ENCODE results near the gene TBX21. TPM values are rescaled to one million over a fixed set of nuclear protein-coding genes. Genes with fewer than 3 reads are reported as not detected.

The TBX21 gene
- total RNA-seq, 1 donor from 2014 or later: not detected

DNA sequence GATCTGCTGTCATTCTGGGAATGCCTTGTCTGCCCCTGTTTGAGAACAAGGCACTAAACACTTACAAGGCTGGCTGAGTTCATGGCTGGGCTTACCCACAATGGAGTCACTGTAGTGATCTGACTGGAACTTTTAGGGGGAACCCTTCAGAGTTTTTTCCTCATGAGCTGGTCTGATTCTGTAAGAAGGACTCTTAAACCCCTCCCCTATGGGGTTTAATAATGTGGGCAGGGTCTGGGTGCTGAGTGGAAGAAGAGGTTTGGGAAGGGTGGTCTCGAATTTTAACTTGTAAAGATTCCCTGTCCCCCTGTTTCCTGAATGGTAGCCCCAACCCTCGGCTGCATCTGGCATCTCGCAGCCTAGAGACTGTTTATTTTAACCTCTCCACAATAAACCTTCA lies 58.0 kb downstream of the TBX21 start:
- DNase-seq (ENCODE audit: low read depth, low spot score): no peak
- Mint-ChIP-seq H3K27ac (ENCODE audit: unreplicated experiment) (no peak overlapping the region), H3K9me3 (no peaks in the 10 kb centered on the region), H3K27me3 (ENCODE audit: low read depth) (peaks cover 99% of the 10 kb centered on the region), H3K36me3 (ENCODE audit: low read depth) (no peaks in the 10 kb centered on the region), H3K4me1 (peaks cover 14% of the 10 kb centered on the region), H3K4me3 (peak overlapping the region; percentile 8)
- TF ChIP-seq, protein P1, sequence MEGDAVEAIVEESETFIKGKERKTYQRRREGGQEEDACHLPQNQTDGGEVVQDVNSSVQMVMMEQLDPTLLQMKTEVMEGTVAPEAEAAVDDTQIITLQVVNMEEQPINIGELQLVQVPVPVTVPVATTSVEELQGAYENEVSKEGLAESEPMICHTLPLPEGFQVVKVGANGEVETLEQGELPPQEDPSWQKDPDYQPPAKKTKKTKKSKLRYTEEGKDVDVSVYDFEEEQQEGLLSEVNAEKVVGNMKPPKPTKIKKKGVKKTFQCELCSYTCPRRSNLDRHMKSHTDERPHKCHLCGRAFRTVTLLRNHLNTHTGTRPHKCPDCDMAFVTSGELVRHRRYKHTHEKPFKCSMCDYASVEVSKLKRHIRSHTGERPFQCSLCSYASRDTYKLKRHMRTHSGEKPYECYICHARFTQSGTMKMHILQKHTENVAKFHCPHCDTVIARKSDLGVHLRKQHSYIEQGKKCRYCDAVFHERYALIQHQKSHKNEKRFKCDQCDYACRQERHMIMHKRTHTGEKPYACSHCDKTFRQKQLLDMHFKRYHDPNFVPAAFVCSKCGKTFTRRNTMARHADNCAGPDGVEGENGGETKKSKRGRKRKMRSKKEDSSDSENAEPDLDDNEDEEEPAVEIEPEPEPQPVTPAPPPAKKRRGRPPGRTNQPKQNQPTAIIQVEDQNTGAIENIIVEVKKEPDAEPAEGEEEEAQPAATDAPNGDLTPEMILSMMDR (conservative IDR thresholded peaks at IDR 0.05): no peak

GRCh38 chr17:47792457-47792856 lies 59.4 kb downstream of the TBX21 start:
- Mint-ChIP-seq H3K27me3 (ENCODE audit: low read depth) (peaks cover 97% of the 10 kb centered on the region), H3K4me3 (no peak overlapping the region), H3K27ac (ENCODE audit: unreplicated experiment) (no peak overlapping the region), H3K36me3 (ENCODE audit: low read depth) (no peaks in the 10 kb centered on the region), H3K9me3 (no peaks in the 10 kb centered on the region), H3K4me1 (peaks cover 14% of the 10 kb centered on the region)
- DNase-seq (ENCODE audit: low read depth, low spot score): no peak
- TF ChIP-seq, protein P1 (conservative IDR thresholded peaks at IDR 0.05): no peak

DNA sequence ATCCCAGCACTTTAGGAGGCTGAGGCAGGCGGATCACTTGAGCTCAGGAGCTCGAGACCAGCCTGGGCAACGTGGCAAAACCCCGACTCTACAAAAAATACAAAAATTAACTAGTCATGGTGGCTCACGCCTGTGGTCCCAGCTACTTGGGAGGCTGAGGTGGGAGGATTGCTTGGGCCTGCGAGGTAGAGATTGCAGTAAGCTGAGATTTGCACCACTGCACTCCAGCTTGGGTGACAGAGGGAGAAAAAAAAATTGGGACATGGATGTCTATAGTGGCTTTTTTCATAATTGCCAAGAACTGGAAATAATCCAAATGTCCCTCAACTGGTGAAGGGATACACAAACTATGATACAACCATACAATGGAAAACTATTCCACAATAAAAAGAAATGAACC lies 59.9 kb downstream of the TBX21 start:
- peaks cover 14% of the 10 kb centered on the region for H3K4me1 Mint-ChIP-seq
- H3K36me3 Mint-ChIP-seq (ENCODE audit: low read depth): no peaks in the 10 kb centered on the region
- no peaks in the 10 kb centered on the region for H3K9me3 Mint-ChIP-seq
- no peak overlapping the region for H3K4me3 Mint-ChIP-seq
- H3K27me3 Mint-ChIP-seq (ENCODE audit: low read depth): peaks cover 97% of the 10 kb centered on the region
- TF ChIP-seq, protein P1 (conservative IDR thresholded peaks at IDR 0.05): no peak
- no peak overlapping the region for H3K27ac Mint-ChIP-seq (ENCODE audit: unreplicated experiment)
- no peak for DNase-seq (ENCODE audit: low read depth, low spot score)

Other genes with a start within 250 kb of the TBX21 start
- gene NPEPPS, start 202.1 kb upstream of the TBX21 start, total RNA-seq: 136 and 138 TPM in 2 replicates
- gene KPNB1, start 83.3 kb upstream of the TBX21 start, total RNA-seq: 642 and 671 TPM in 2 replicates
- 18.3 and 22.1 TPM in 2 replicates for gene TBKBP1, start 39.1 kb upstream of the TBX21 start, total RNA-seq
- 14.3 and 14.6 TPM in 2 replicates for gene OSBPL7, start 88.6 kb downstream of the TBX21 start, total RNA-seq
- gene MRPL10, start 98.3 kb downstream of the TBX21 start, total RNA-seq: 50.0 and 55.3 TPM in 2 replicates
- 0.84 and 1.4 TPM in 2 replicates for gene LRRC46, start 98.4 kb downstream of the TBX21 start, total RNA-seq
- gene SCRN2, start 108.0 kb downstream of the TBX21 start, total RNA-seq: 32.7 and 37.8 TPM in 2 replicates
- 0.16 and 0.25 TPM in 2 replicates for gene SP6, start 117.9 kb downstream of the TBX21 start, total RNA-seq
- 22.4 and 23.2 TPM in 2 replicates for gene SP2, start 163.0 kb downstream of the TBX21 start, total RNA-seq
- gene PNPO, start 208.3 kb downstream of the TBX21 start, total RNA-seq: 7.1 and 7.5 TPM in 2 replicates
- not detected in 2 replicates for gene PRR15L, start 224.6 kb downstream of the TBX21 start, total RNA-seq
- gene CDK5RAP3, start 237.9 kb downstream of the TBX21 start, total RNA-seq: 285 and 301 TPM in 2 replicates

Data from neural crest cell (in vitro differentiated cells).